ENCODE results near the gene HSD3B7. TPM values are rescaled to one million over a fixed set of nuclear protein-coding genes. Genes with fewer than 3 reads are reported as not detected.

HSD3B7 gene
- total RNA-seq, 1 experiment from 2014 or later: 5.0 TPM

DNA sequence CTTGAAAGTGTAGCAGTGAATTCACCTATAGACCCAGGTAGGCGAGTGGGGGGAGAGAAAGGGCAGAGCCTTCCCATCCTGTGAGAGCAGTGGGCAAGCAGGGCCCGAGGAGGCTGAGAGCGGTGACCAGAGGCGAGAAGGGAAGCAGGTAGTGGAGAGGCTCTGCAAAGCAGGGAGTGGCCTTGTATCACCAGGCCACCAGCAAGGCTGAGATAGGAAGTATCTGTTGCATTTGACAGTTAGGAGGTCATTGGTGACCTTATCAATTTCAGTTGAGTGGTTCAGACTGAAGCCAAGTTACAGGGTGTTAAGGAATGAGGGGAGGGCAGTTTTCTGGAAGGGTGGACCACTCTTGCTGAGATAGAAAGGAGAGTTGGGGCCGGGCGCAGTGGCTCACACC lies 10.7 kb upstream of the HSD3B7 start:
- Histone ChIP-seq H3K9me3 (no peaks in the 10 kb centered on the region), H3K36me3 (peaks cover 84% of the 10 kb centered on the region), H3K4me3 (no peak overlapping the region), H3K27me3 (no peaks in the 10 kb centered on the region)
- DNase-seq: no peak

GRCh38 chr16:30976486-30976885 lies 8.5 kb upstream of the HSD3B7 start:
- no peak overlapping the region for H3K4me3 ChIP-seq
- H3K9me3 ChIP-seq: no peaks in the 10 kb centered on the region
- H3K27me3 ChIP-seq: no peaks in the 10 kb centered on the region
- DNase-seq: no peak
- peaks cover 80% of the 10 kb centered on the region for H3K36me3 ChIP-seq

- no peak for DNase-seq
Observed at GRCh38 chr16:30977502-30977901, 7.5 kb upstream of the HSD3B7 start.

GRCh38 chr16:30979170-30980022 lies 5.6 kb upstream of the HSD3B7 start:
- Histone ChIP-seq H3K9me3 (no peaks in the 10 kb centered on the region), H3K4me3 (no peak overlapping the region), H3K36me3 (peaks cover 70% of the 10 kb centered on the region), H3K27me3 (no peaks in the 10 kb centered on the region)
- no peak for DNase-seq

More at GRCh38 chr16:30977502-30977901, 7.5 kb upstream of the HSD3B7 start:
- no peaks in the 10 kb centered on the region for H3K27me3 ChIP-seq
- peaks cover 78% of the 10 kb centered on the region for H3K36me3 ChIP-seq
- no peak overlapping the region for H3K4me3 ChIP-seq
- no peaks in the 10 kb centered on the region for H3K9me3 ChIP-seq

DNA sequence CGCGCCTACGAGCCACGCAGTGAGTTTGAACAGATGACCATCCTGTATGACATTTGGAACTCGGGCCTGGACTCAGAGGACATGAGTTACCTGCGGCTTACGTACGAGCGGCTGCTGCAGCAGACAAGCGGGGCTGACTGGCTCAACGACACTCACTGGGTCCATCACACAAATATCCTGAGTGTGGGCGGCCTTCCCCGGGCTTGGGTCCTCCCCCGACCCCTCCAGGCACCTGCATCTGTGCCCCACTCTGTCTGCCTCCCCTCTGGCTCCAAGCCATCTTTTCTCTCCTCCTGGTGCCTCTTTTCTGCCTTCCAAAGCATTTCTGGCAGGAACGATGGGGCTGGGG lies 5.0 kb upstream of the HSD3B7 start:
- no peak overlapping the region for H3K4me3 ChIP-seq
- H3K27me3 ChIP-seq: no peaks in the 10 kb centered on the region
- H3K36me3 ChIP-seq: peaks cover 69% of the 10 kb centered on the region
- H3K9me3 ChIP-seq: no peaks in the 10 kb centered on the region
- DNase-seq: no peak

DNA sequence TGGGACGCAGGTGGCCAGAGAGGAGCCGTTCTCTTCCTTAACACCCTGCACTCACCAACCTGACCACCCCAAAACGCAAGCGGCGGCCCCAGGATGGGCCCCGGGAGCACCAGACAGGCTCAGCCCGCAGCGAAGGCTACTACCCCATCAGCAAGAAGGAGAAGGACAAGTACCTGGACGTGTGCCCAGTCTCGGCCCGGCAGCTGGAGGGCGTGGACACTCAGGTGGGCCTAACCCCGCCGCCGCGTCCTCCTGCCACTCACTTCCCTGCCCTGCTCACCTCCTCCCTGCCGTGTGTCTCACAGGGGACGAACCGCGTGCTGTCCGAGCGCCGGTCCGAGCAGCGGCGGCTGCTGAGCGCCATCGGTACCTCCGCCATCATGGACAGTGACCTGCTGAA lies 4.6 kb upstream of the HSD3B7 start:
- no peak for DNase-seq
- no peaks in the 10 kb centered on the region for H3K9me3 ChIP-seq
- H3K36me3 ChIP-seq: peaks cover 71% of the 10 kb centered on the region
- H3K27me3 ChIP-seq: no peaks in the 10 kb centered on the region
- no peak overlapping the region for H3K4me3 ChIP-seq

DNA sequence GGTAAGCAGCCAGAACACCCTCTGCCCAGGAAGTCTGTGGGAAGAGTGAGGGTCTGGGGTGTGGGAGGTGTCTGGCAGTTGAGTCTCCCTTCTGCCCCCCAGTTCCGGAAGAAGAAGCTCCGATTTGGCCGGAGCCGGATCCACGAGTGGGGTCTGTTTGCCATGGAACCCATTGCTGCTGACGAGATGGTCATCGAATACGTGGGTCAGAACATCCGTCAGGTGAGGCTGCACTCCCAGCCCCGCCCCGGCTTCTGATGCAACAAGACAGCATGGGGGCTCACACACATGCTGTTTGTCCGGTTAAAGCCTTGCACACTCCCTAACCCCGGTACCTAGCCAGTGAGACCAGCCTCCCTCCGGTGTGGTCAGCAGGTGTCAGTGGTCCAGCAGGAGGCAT lies 4.0 kb upstream of the HSD3B7 start:
- no peak for DNase-seq
- Histone ChIP-seq H3K9me3 (no peaks in the 10 kb centered on the region), H3K4me3 (no peak overlapping the region), H3K27me3 (no peaks in the 10 kb centered on the region), H3K36me3 (peaks cover 71% of the 10 kb centered on the region)

GRCh38 chr16:30982548-30983288 lies 2.3 kb upstream of the HSD3B7 start:
- Histone ChIP-seq H3K36me3 (peaks cover 64% of the 10 kb centered on the region), H3K27me3 (no peaks in the 10 kb centered on the region), H3K9me3 (no peaks in the 10 kb centered on the region), H3K4me3 (no peak overlapping the region)
- DNase-seq: no peak

DNA sequence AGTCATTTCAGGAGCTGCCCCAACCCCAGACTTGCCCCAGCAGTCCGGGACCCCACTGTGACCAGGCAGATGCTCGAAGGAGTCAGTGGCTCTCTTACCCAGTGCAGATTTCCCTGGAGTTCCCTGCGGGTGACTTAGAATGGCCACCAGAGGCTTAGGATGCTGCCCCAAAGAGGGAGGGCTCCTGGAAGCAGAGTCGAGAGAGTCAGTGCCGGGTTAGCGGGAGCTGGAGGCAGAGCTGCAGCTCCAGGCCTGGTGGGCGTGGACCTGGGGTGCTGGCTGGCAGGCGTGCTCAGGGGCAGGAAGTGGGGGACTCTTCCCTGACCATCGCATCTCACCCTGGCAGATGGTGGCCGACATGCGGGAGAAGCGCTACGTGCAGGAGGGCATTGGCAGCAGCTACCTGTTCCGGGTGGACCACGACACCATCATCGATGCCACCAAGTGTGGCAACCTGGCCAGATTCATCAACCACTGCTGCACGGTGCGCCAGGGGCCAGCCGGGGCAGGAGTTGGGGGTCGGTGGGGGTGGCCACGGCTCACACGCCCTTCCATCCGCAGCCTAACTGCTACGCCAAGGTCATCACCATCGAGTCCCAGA lies 1.6 kb upstream of the HSD3B7 start:
- DNase-seq: no peak
- Histone ChIP-seq H3K27me3 (no peaks in the 10 kb centered on the region), H3K36me3 (peaks cover 61% of the 10 kb centered on the region), H3K4me3 (no peak overlapping the region), H3K9me3 (no peaks in the 10 kb centered on the region)

GRCh38 chr16:30983898-30984610 lies 953 bp upstream of the HSD3B7 start:
- Histone ChIP-seq H3K9me3 (no peaks in the 10 kb centered on the region), H3K36me3 (peaks cover 57% of the 10 kb centered on the region)
- no peak for DNase-seq

DNA sequence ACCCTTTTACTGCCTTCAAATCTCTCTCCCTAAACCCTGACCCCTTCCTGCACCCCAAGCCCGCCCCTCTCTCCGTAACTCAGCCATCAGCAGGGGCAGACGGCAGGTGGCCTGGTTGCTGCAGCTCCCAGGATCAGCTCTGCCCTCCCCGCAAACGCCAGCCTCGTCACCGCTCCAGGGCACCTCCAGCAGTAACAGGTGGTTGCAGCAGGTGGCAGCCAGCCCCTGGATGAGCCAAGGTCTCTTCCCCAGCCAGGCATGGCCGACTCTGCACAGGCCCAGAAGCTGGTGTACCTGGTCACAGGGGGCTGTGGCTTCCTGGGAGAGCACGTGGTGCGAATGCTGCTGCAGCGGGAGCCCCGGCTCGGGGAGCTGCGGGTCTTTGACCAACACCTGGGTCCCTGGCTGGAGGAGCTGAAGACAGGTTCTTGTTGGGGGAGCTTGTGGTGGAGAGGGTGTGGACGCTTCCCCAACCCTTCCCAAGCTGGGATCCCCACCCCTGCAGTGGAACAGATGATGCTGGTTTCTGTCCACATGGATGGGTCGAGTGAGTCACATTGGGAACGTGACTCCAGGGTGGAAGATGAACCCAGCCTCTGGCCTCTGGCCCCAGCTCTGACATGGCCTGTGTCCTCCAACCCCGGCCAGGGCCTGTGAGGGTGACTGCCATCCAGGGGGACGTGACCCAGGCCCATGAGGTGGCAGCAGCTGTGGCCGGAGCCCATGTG lies 558 bp downstream of the HSD3B7 start:
- Histone ChIP-seq H3K9me3 (no peaks in the 10 kb centered on the region), H3K4me3 (0 out of 2 replicates have a peak overlapping the region, but pooled peaks have one; percentile 11), H3K36me3 (peaks cover 46% of the 10 kb centered on the region), H3K27me3 (no peaks in the 10 kb centered on the region)
- peak; percentile 46 for DNase-seq

More at GRCh38 chr16:30983898-30984610, 953 bp upstream of the HSD3B7 start:
- Histone ChIP-seq H3K4me3 (no peak overlapping the region), H3K27me3 (no peaks in the 10 kb centered on the region)

GRCh38 chr16:30986129-30986991 lies 1.4 kb downstream of the HSD3B7 start:
- H3K9me3 ChIP-seq: no peaks in the 10 kb centered on the region
- peaks cover 39% of the 10 kb centered on the region for H3K36me3 ChIP-seq
- H3K4me3 ChIP-seq: no peak overlapping the region
- no peak for DNase-seq
- no peaks in the 10 kb centered on the region for H3K27me3 ChIP-seq

GRCh38 chr16:30987581-30988190 lies 2.7 kb downstream of the HSD3B7 start:
- peaks cover 31% of the 10 kb centered on the region for H3K36me3 ChIP-seq
- H3K4me3 ChIP-seq: no peak overlapping the region
- no peaks in the 10 kb centered on the region for H3K9me3 ChIP-seq
- no peaks in the 10 kb centered on the region for H3K27me3 ChIP-seq
- no peak for DNase-seq

- H3K36me3 ChIP-seq: peaks cover 19% of the 10 kb centered on the region
- no peak overlapping the region for H3K4me3 ChIP-seq
- H3K27me3 ChIP-seq: no peaks in the 10 kb centered on the region
- DNase-seq: no peak
- no peaks in the 10 kb centered on the region for H3K9me3 ChIP-seq
Observed at GRCh38 chr16:30989469-30990047, 4.6 kb downstream of the HSD3B7 start.

GRCh38 chr16:30990105-30990504 lies 5.1 kb downstream of the HSD3B7 start:
- H3K4me3 ChIP-seq: no peak overlapping the region
- peaks cover 15% of the 10 kb centered on the region for H3K36me3 ChIP-seq
- no peaks in the 10 kb centered on the region for H3K27me3 ChIP-seq
- DNase-seq: no peak
- H3K9me3 ChIP-seq: no peaks in the 10 kb centered on the region

All from MG63 (cell line).